ENCODE results near the gene SLX9. TPM values are rescaled to one million over a fixed set of nuclear protein-coding genes. Genes with fewer than 3 reads are reported as not detected.

SLX9 gene
- total and polyA plus RNA-seq, 2 donors (not counting 3 experiments of a cell fraction or from before 2014, with no cell fraction given): 27.0 to 50.6 TPM

- Histone ChIP-seq H3K9me1 (replicated peaks; ENCODE audit: control insufficient read depth, extremely low read depth, insufficient read depth, low read length) (no peaks in the 10 kb centered on the region), H3K9me3 (replicated peaks; ENCODE audit: control insufficient read depth, insufficient read depth, low read length) (no peaks in the 10 kb centered on the region), H2AFZ (ENCODE audit: low read depth, low read length) (no peak overlapping the region), H3K79me2 (ENCODE audit: control insufficient read depth, insufficient read depth, low read length) (no peaks in the 10 kb centered on the region), H4K20me1 (replicated peaks; ENCODE audit: control insufficient read depth, extremely low read depth, insufficient read depth, low read length) (no peaks in the 10 kb centered on the region), H3K4me2 (ENCODE audit: insufficient read depth, low read length) (no peak overlapping the region), H3K27me3 (ENCODE audit: control insufficient read depth in 2 of 2, insufficient read depth in 2 of 2, low read length in 2 of 2) (peaks cover 7 to 13% of the 10 kb centered on the region in 2 experiments), H3K36me3 (ENCODE audit: control insufficient read depth in 2 of 2, extremely low read depth in 1 of 2, insufficient read depth in 2 of 2, low read length in 2 of 2) (no peaks in the 10 kb centered on the region), H3K4me1 (ENCODE audit: control insufficient read depth, extremely low read depth, insufficient read depth, low read length) (peaks cover 31% of the 10 kb centered on the region), H3K9ac (replicated peaks; ENCODE audit: extremely low read depth, insufficient read depth, low read length) (no peak overlapping the region), H3K4me3 (replicated peaks in 1 of 3; ENCODE audit: insufficient read depth in 1 of 3, low read depth in 1 of 3, low read length in 3 of 3) (no peak overlapping the region), H3K27ac (ENCODE audit: insufficient read depth, low read depth, low read length) (no peak overlapping the region)
- dilution Hi-C loops (cut with MboI; ENCODE audit: extremely low pct_ligation_motif_present, low sequenced_read_pairs): loop anchor here (25.0 kb wide), 1 partner anchor 208 kb away; no protein-coding TSS in a partner anchor
- no peak for DNase-seq (ENCODE audit: low read depth, low spot score)
- FAIRE-seq: no peak
- no TSS peak for BruUV-seq (replicated peaks)
- intact Hi-C loops (cut with micrococcal nuclease): no loop called here
- POLR2A ChIA-PET: no interaction called here
- TF ChIP-seq JUN (IDR thresholded peaks at IDR 0.05; ENCODE audit: borderline replicate concordance, insufficient read depth, insufficient read length, low read depth) (no peak), MYC (IDR thresholded peaks at IDR 0.05; ENCODE audit: low read depth, low read length) (no peak), MAX (IDR thresholded peaks at IDR 0.05; ENCODE audit: insufficient read depth, insufficient read length) (no peak), CTCF (IDR thresholded peaks at IDR 0.05; ENCODE audit: extremely low read depth in 1 of 2, insufficient read depth in 1 of 2, low read depth in 1 of 2, low read length in 2 of 2) (no peak), EZH2 (IDR thresholded peaks at IDR 0.05; ENCODE audit: borderline replicate concordance, low read depth, low read length, severe bottlenecking) (no peak), FOS (IDR thresholded peaks at IDR 0.05; ENCODE audit: borderline replicate concordance, insufficient read depth, low read length) (no peak), GATA2 (IDR thresholded peaks at IDR 0.05; ENCODE audit: insufficient read depth, insufficient read length, low read depth, low read length) (no peak), POLR2AphosphoS5 (IDR thresholded peaks at IDR 0.05; ENCODE audit: insufficient read depth, low read depth, low read length) (no peak), POLR2A (IDR thresholded peaks at IDR 0.05; ENCODE audit: low read depth, low read length) (no peak)
- CTCF ChIA-PET: interaction anchor here (1.0 to 2.0 kb wide), 3 partner anchors 130 to 209 kb away, joined by 3 to 7 read pairs (median 3); no protein-coding TSS in a partner anchor
These were observed 10.5 kb upstream of the SLX9 start for GRCh38 chr21:44929242-44929798.

All from endothelial cell of umbilical vein (primary cell).